K562 (cell line): ENCODE results near the gene PRKCSH. TPM values are rescaled to one million over a fixed set of nuclear protein-coding genes. Genes with fewer than 3 reads are reported as not detected.

Experiments
- EHMT2 ChIP-seq: fragments of 450-650 bp; IDR thresholded peaks from 2 replicates; pipeline ENCODE4 v1.6.1; 2018; ENCODE audit warnings: antibody characterized with exemption
- ELF1 ChIP-seq: fragments of 200-800 bp; sonication (Bioruptor generic); IDR thresholded peaks from 2 replicates; pipeline ENCODE4 v1.6.1; 2016; ENCODE audit warnings: missing genetic modification characterization, missing compliant biosample characterization
- ELK3 ChIP-seq: fragments of 450-650 bp; formaldehyde crosslinking; IDR thresholded peaks from 2 replicates; pipeline ENCODE4 v1.4.0; 2020; ENCODE audit warnings: mild to moderate bottlenecking
- HDGF ChIP-seq: fragments of 450-650 bp; IDR thresholded peaks from 2 replicates; pipeline ENCODE4 v1.6.1; 2016
- MNT ChIP-seq, 2 experiments: fragments of 450-650 bp; conservative IDR thresholded peaks; 2 replicates each; pipeline ENCODE4 v1.6.1; 2017; ENCODE audit warnings: mild to moderate bottlenecking in 2 of 2, moderate library complexity in 2 of 2
- NEUROD1 ChIP-seq: fragments of 150-350 bp; IDR thresholded peaks from 2 replicates; pipeline ENCODE4 v1.6.1; 2014; ENCODE audit warnings: borderline replicate concordance, low read length, low read depth; ENCODE audit not compliant: partially characterized antibody
- NRF1 ChIP-seq, 2 experiments: fragments of 450-650 bp; IDR thresholded peaks in 1 of 2; conservative IDR thresholded peaks in 1 of 2; 2 replicates each; pipeline ENCODE4 v1.6.1; 2014; ENCODE audit warnings: mild to moderate bottlenecking in 2 of 2
- RCOR1 ChIP-seq, 2 experiments: IDR thresholded peaks; 2 replicates each; pipeline ENCODE4 v1.6.1; 2012; ENCODE audit warnings: low read depth in 2 of 2, low read length in 2 of 2, borderline replicate concordance in 1 of 2, improper control_type of control experiment in 1 of 2
- SIN3A ChIP-seq, 2 experiments: fragments of 150-350 bp in 1 of 2; IDR thresholded peaks; 2 replicates each; pipeline ENCODE4 v1.6.1; 2011 to 2016; ENCODE audit warnings: borderline replicate concordance in 2 of 2, low read depth in 2 of 2, low read length in 2 of 2, mild to moderate bottlenecking in 2 of 2, moderate library complexity in 2 of 2; ENCODE audit not compliant: control insufficient read depth in 1 of 2
- SMARCE1 ChIP-seq: fragments of 450-650 bp; IDR thresholded peaks from 2 replicates; pipeline ENCODE4 v1.7.1; 2016; ENCODE audit warnings: mild to moderate bottlenecking
- SUPT5H ChIP-seq: fragments of 450-650 bp; IDR thresholded peaks from 2 replicates; pipeline ENCODE4 v1.6.1; 2016
- ZBTB8A ChIP-seq: fragments of 450-650 bp; IDR thresholded peaks from 2 replicates; pipeline ENCODE4 v1.6.1; 2018; ENCODE audit warnings: mild to moderate bottlenecking, moderate library complexity; ENCODE audit not compliant: partially characterized antibody
- ZFP30 ChIP-seq: fragments of 250-450 bp; sonication (Bioruptor Pico); IDR thresholded peaks from 2 replicates; pipeline ENCODE4 v1.8.0; 2022; ENCODE audit warnings: moderate library complexity, mild to moderate bottlenecking, inconsistent platforms, borderline replicate concordance
- ZNF780A ChIP-seq: fragments of 250-450 bp; sonication (Bioruptor Pico); IDR thresholded peaks from 2 replicates; pipeline ENCODE4 v1.5.0; 2021; ENCODE audit warnings: mild to moderate bottlenecking
- polyA plus RNA-seq, 8 experiments: library from polyadenylated mRNA; depleted of rRNA in 4 of 8; stranded (reverse) in 5 of 8; unstranded in 3 of 8; fragments of >200 nt; fragmentation: Nextera tagmentation in 2 of 8; fragmentation: Illumina TruSeq in 1 of 8; extraction: Ambion mirVana in 2 of 8; extraction: Trizol in 1 of 8; gene quantifications; 2 replicates each; pipeline versions ENCODE4 v1.2.1 to v1.2.3, GENCODE V29; 2011 to 2014; ENCODE audit warnings: inconsistent platforms in 1 of 8, missing spikeins in 1 of 8
- total RNA-seq, 7 experiments: library from RNA; depleted of rRNA in 6 of 7; stranded (reverse); fragments of >200 nt in 6 of 7; fragmentation: Illumina TruSeq in 2 of 7; extraction: Trizol in 2 of 7; gene quantifications; 2 replicates each; pipeline versions ENCODE4 v1.2.1 to v1.2.3, GENCODE V29; 2011 to 2021; ENCODE audit warnings: low replicate concordance in 1 of 7
- TF ChIP-seq, protein P1 (sequence below): fragments of 150-350 bp; IDR thresholded peaks from 2 replicates; pipeline ENCODE4 v1.6.1; 2014; ENCODE audit warnings: low read depth, mild to moderate bottlenecking, low read length, borderline replicate concordance
- TF ChIP-seq, protein P2 (sequence below): fragments of 200-400 bp; formaldehyde crosslinking; IDR thresholded peaks from 2 replicates; pipeline ENCODE4 v1.6.1; 2017; ENCODE audit warnings: mild to moderate bottlenecking, low read depth, low read length, moderate library complexity

Gene PRKCSH
- total and polyA plus RNA-seq, 9 of the 15 experiments (the other 6 are each of a cell fraction or from before 2014, with no cell fraction given): 2.3 to 297 (median 48.1) TPM

DNA sequence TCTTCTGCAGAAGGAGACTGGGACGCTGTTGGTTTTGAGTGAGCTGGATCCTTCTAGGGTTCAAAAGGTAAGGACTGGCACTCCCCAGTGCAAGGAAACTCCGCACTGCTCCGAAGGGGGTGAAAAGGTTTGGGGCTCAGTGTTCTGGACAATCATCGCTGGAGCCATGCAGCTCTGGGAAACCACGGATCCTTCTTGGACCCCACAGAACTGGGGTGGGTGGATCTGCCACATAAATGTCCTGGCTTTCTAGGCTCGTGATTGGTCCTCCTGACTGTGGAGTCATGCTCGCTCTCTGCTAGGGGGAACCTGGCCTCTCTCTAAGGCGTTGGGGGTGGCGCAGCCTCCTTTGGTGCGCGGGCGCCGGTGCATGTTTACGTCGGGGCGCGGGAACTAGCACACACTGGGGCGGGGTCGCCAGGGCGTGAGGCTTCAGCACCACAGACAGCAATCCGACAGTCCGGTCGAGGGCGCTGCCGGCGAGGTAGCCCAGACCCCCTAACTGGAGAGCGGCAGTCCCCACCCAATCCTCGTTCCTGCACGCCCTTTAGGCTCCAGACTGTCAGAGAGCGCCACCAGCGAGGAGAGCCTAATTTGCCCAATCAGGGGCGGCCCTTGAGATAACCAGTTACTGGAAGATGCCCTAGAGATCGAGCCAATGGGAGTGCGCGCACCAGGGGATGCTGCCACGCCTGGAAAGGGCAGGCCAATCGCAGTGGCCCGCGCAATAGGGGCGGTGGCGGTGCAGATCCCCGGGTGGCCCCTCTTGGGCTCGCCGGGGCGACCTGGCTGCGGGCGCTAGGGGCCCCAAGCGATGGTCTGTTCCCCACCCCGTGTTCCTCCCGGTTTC lies 46.3 kb downstream of the PRKCSH start (continued):
- TF ChIP-seq, protein P1, sequence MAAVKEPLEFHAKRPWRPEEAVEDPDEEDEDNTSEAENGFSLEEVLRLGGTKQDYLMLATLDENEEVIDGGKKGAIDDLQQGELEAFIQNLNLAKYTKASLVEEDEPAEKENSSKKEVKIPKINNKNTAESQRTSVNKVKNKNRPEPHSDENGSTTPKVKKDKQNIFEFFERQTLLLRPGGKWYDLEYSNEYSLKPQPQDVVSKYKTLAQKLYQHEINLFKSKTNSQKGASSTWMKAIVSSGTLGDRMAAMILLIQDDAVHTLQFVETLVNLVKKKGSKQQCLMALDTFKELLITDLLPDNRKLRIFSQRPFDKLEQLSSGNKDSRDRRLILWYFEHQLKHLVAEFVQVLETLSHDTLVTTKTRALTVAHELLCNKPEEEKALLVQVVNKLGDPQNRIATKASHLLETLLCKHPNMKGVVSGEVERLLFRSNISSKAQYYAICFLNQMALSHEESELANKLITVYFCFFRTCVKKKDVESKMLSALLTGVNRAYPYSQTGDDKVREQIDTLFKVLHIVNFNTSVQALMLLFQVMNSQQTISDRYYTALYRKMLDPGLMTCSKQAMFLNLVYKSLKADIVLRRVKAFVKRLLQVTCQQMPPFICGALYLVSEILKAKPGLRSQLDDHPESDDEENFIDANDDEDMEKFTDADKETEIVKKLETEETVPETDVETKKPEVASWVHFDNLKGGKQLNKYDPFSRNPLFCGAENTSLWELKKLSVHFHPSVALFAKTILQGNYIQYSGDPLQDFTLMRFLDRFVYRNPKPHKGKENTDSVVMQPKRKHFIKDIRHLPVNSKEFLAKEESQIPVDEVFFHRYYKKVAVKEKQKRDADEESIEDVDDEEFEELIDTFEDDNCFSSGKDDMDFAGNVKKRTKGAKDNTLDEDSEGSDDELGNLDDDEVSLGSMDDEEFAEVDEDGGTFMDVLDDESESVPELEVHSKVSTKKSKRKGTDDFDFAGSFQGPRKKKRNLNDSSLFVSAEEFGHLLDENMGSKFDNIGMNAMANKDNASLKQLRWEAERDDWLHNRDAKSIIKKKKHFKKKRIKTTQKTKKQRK: no peak
- peak in 1 of 2 experiments; percentile 78; a peak in 1 of 4 replicates for TF ChIP-seq SIN3A (IDR thresholded peaks at IDR 0.05; ENCODE audit: borderline replicate concordance in 2 of 2, control insufficient read depth in 1 of 2, low read depth in 2 of 2, low read length in 2 of 2)
- TF ChIP-seq ZFP30 (CRISPR knock-in tag): no peak
- no peak for TF ChIP-seq ZNF780A (CRISPR knock-in tag)
- TF ChIP-seq ELF1 (tag): no peak
- TF ChIP-seq SMARCE1: no peak
- TF ChIP-seq ELK3 (CRISPR knock-in tag): no peak
- peak in 1 of 2 experiments; percentile 93; a peak in 3 of 4 replicates for TF ChIP-seq RCOR1 (IDR thresholded peaks at IDR 0.05; ENCODE audit: borderline replicate concordance in 1 of 2, low read depth in 2 of 2, low read length in 2 of 2)
- TF ChIP-seq NRF1 (conservative IDR thresholded peaks at IDR 0.05 in 1 of 2, IDR thresholded peaks at IDR 0.05 in 1 of 2): peak; percentile 80 to 82
- TF ChIP-seq NEUROD1: no peak
- peak; percentile 92 for TF ChIP-seq EHMT2
- TF ChIP-seq HDGF: no peak
- TF ChIP-seq SUPT5H: 0 out of 2 replicates have a peak, but pooled peaks have one; percentile 4
- TF ChIP-seq ZBTB8A: no peak
- TF ChIP-seq MNT (conservative IDR thresholded peaks at IDR 0.05): no peak
- TF ChIP-seq, protein P2, sequence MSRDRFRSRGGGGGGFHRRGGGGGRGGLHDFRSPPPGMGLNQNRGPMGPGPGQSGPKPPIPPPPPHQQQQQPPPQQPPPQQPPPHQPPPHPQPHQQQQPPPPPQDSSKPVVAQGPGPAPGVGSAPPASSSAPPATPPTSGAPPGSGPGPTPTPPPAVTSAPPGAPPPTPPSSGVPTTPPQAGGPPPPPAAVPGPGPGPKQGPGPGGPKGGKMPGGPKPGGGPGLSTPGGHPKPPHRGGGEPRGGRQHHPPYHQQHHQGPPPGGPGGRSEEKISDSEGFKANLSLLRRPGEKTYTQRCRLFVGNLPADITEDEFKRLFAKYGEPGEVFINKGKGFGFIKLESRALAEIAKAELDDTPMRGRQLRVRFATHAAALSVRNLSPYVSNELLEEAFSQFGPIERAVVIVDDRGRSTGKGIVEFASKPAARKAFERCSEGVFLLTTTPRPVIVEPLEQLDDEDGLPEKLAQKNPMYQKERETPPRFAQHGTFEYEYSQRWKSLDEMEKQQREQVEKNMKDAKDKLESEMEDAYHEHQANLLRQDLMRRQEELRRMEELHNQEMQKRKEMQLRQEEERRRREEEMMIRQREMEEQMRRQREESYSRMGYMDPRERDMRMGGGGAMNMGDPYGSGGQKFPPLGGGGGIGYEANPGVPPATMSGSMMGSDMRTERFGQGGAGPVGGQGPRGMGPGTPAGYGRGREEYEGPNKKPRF: no peak
